ENCODE data around the gene SLC52A3.

Gene SLC52A3

DNA sequence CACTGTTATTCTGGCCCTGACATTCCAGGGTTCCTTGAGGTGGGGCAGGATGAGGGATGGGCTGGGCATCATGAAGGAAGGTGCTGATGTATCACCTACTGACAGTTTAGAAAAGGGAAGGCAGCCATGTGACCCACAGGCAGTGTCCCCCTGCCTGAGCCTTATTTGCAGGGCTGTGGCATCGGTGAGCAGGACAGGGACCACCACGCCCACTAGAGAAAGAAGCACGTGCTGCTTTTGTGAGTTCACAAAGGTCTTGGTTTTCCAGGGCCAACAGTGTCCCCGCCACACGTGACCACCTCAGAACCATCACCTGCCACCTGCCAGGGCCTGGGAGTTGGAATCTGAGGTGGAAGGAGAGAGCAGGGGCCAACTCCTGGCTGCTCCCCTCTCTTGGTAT lies 49.2 kb downstream of the SLC52A3 start:
- no peak for DNase-seq (ENCODE audit: low read depth)
- no peak overlapping the region for H3K4me3 ChIP-seq (ENCODE audit: low read length)
- TF ChIP-seq, protein P1, sequence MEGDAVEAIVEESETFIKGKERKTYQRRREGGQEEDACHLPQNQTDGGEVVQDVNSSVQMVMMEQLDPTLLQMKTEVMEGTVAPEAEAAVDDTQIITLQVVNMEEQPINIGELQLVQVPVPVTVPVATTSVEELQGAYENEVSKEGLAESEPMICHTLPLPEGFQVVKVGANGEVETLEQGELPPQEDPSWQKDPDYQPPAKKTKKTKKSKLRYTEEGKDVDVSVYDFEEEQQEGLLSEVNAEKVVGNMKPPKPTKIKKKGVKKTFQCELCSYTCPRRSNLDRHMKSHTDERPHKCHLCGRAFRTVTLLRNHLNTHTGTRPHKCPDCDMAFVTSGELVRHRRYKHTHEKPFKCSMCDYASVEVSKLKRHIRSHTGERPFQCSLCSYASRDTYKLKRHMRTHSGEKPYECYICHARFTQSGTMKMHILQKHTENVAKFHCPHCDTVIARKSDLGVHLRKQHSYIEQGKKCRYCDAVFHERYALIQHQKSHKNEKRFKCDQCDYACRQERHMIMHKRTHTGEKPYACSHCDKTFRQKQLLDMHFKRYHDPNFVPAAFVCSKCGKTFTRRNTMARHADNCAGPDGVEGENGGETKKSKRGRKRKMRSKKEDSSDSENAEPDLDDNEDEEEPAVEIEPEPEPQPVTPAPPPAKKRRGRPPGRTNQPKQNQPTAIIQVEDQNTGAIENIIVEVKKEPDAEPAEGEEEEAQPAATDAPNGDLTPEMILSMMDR (conservative IDR thresholded peaks at IDR 0.05; ENCODE audit: low read depth, low read length): no peak

DNA sequence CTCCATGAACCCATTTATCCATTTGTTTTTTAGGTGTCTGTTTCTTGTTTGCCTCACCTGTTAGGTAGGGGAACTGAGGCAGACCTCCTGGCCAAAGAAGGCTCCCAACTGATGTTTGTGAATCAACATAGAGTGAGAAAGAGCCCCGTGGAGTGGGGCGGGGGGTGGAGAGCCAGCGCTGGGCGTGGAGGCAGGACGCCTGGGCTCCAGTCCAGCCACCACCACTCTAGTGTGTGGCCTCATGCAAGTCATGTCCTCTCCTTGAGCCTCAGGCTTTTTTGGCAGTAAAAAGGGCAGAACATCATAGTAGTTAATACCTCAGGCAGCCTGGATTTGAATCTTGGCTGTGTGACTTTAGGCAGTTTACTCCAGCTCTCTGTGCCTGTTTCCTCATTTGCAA lies 50.5 kb downstream of the SLC52A3 start:
- no peak overlapping the region for H3K4me3 ChIP-seq (ENCODE audit: low read length)
- TF ChIP-seq, protein P1 (conservative IDR thresholded peaks at IDR 0.05; ENCODE audit: low read depth, low read length): no peak
- DNase-seq (ENCODE audit: low read depth): no peak

DNA sequence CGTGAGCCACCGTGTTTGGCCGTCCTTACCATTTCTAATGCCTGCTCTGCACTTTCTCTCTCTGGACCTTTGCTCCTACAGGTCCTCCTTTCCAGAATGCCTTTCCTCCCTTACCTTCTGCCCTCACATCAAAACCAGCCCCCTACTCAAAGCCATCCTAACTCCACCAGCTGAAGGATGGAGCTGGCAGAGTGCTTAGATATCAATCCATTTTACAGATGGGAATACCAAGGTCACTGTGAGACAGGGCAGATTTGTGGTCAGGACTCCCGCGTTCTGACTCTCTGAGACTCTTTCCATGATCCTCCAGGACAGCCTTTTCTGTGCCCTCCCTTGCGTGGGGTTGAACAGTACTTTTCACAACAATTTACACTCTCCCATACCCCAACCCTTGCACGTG lies 51.0 kb downstream of the SLC52A3 start:
- TF ChIP-seq, protein P1 (conservative IDR thresholded peaks at IDR 0.05; ENCODE audit: low read depth, low read length): no peak
- no peak overlapping the region for H3K4me3 ChIP-seq (ENCODE audit: low read length)
- DNase-seq (ENCODE audit: low read depth): no peak

- TF ChIP-seq, protein P1 (conservative IDR thresholded peaks at IDR 0.05; ENCODE audit: low read depth, low read length): no peak
- H3K4me3 ChIP-seq (ENCODE audit: low read length): no peak overlapping the region
Measured at GRCh38 chr20:714453-714852, 53.8 kb downstream of the SLC52A3 start.

DNA sequence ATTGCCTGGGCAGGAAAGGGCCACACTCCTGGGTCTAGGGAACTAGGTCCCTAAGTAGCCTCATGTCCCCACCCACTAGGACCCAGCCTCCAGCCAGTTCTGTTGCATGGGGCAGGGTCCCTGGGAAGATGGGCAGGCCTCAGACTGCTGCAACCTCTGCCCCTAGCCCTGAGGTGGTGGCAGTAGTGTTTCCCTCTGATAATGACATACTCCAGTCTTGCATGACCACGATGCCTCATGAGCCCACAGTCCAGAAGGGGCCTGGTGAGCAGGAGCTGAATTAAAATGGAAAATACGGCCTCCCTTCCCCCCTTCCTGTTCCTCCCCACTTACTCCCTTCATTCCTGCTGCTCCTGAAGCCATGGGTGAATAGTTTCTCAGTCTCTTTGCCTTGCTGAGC lies 56.7 kb downstream of the SLC52A3 start:
- H3K4me3 ChIP-seq (ENCODE audit: low read length): no peak overlapping the region
- no peak for DNase-seq (ENCODE audit: low read depth)
- TF ChIP-seq, protein P1 (conservative IDR thresholded peaks at IDR 0.05; ENCODE audit: low read depth, low read length): no peak

More at GRCh38 chr20:714453-714852, 53.8 kb downstream of the SLC52A3 start:
- DNase-seq (ENCODE audit: low read depth): no peak

GRCh38 chr20:710780-711450 lies 57.4 kb downstream of the SLC52A3 start:
- H3K4me3 ChIP-seq (ENCODE audit: low read length): no peak overlapping the region
- no peak for DNase-seq (ENCODE audit: low read depth)
- TF ChIP-seq, protein P1 (conservative IDR thresholded peaks at IDR 0.05; ENCODE audit: low read depth, low read length): no peak

Measured in retinal pigment epithelial cell (primary cell).